COLO668 (cell line): ENCODE results near the gene IFITM10.

Experiments used
- DNase-seq: peaks from one replicate; lab custom pipeline; 2025; ENCODE audit not compliant: unreplicated experiment; lab: John Stamatoyannopoulos, UW

Gene IFITM10

GRCh38 chr11:1727096-1727690 is 23.2 kb downstream of the IFITM10 start:
- no peak for DNase-seq

GRCh38 chr11:1719781-1720180 is 30.6 kb downstream of the IFITM10 start:
- no peak for DNase-seq

- no peak for DNase-seq
Measured at GRCh38 chr11:1718326-1718725, 32.1 kb downstream of the IFITM10 start.

- no peak for DNase-seq
Measured at GRCh38 chr11:1717745-1718144, 32.6 kb downstream of the IFITM10 start.

GRCh38 chr11:1714908-1715885 is 35.2 kb downstream of the IFITM10 start:
- DNase-seq = no peak

GRCh38 chr11:1708716-1709115 is 41.7 kb downstream of the IFITM10 start:
- no peak for DNase-seq

- no peak for DNase-seq
Measured at GRCh38 chr11:1707751-1708150, 42.6 kb downstream of the IFITM10 start.

- no peak for DNase-seq
Measured at GRCh38 chr11:1706634-1707400, 43.6 kb downstream of the IFITM10 start.

- no peak for DNase-seq
Measured at GRCh38 chr11:1705126-1706052, 45.0 kb downstream of the IFITM10 start.

GRCh38 chr11:1703146-1703545 is 47.2 kb downstream of the IFITM10 start:
- DNase-seq = no peak

- DNase-seq = no peak
Measured at GRCh38 chr11:1702506-1702905, 47.9 kb downstream of the IFITM10 start.

- DNase-seq = no peak
Measured at GRCh38 chr11:1701091-1701807, 49.1 kb downstream of the IFITM10 start.

- DNase-seq = no peak
Measured at GRCh38 chr11:1699771-1700170, 50.6 kb downstream of the IFITM10 start.

- no peak for DNase-seq
Measured at GRCh38 chr11:1696608-1697570, 53.5 kb downstream of the IFITM10 start, which contains the start of gene KRTAP5-6. Gene KRTAP5-6 (plus strand): TSS chr11:1697195. CDS start chr11:1697246, 51 bp downstream.

GRCh38 chr11:1695548-1696108 is 54.8 kb downstream of the IFITM10 start:
- no peak for DNase-seq

GRCh38 chr11:1694846-1695547 is 55.4 kb downstream of the IFITM10 start:
- no peak for DNase-seq

- peak; percentile 62 for DNase-seq
Measured at GRCh38 chr11:1694064-1694845, 56.1 kb downstream of the IFITM10 start.
